Endodermal cell (in vitro differentiated cells): ENCODE results near the gene NUDT13. TPM values are rescaled to one million over a fixed set of nuclear protein-coding genes. Genes with fewer than 3 reads are reported as not detected.
A peak's percentile ranks its signal among the peaks of the same experiment; 100 is the strongest.

Source experiments
- DNase-seq: peaks from one replicate; pipeline ENCODE4 v3.0.0-alpha.2; 2017
- H3K27ac ChIP-seq: 2 replicates; pipeline ENCODE4 v1.5.1; 2013; ENCODE audit warnings: mild to moderate bottlenecking, low read depth, low read length, moderate library complexity
- H3K27me3 ChIP-seq: 2 replicates; pipeline ENCODE4 v1.6.1; 2013; ENCODE audit warnings: mild to moderate bottlenecking, low read length, moderate library complexity; ENCODE audit not compliant: insufficient read depth, control insufficient read depth, poor library complexity, severe bottlenecking
- H3K36me3 ChIP-seq: 2 replicates; pipeline ENCODE4 v1.7.0; 2013; ENCODE audit warnings: mild to moderate bottlenecking, low read length, moderate library complexity; ENCODE audit not compliant: control insufficient read depth, insufficient read depth
- H3K4me1 ChIP-seq: one replicate; pipeline ENCODE4 v1.7.0; 2013; ENCODE audit warnings: low read length; ENCODE audit not compliant: control insufficient read depth, insufficient read depth
- H3K4me3 ChIP-seq: 2 replicates; pipeline ENCODE4 v1.5.1; 2013; ENCODE audit warnings: mild to moderate bottlenecking, low read length, moderate library complexity
- H3K9ac ChIP-seq: 2 replicates; pipeline ENCODE4 v1.6.1; 2013; ENCODE audit warnings: mild to moderate bottlenecking, low read length, moderate library complexity; ENCODE audit not compliant: poor library complexity, severe bottlenecking; ENCODE audit errors: extremely low read depth
- H3K9me3 ChIP-seq: 2 replicates; pipeline ENCODE4 v1.6.1; 2013; ENCODE audit warnings: mild to moderate bottlenecking, low read length, moderate library complexity; ENCODE audit not compliant: control insufficient read depth
- H3K27ac Mint-ChIP-seq: 2 replicates; pipeline ENCODE4 v1.8.0; 2020; ENCODE audit warnings: mixed read lengths
- H3K27me3 Mint-ChIP-seq: 2 replicates; pipeline ENCODE4 v1.8.0; 2021; ENCODE audit warnings: mild to moderate bottlenecking, mixed read lengths; ENCODE audit not compliant: insufficient read depth
- H3K36me3 Mint-ChIP-seq: 2 replicates; pipeline ENCODE4 v1.8.0; 2020; ENCODE audit warnings: low read depth, mixed read lengths
- H3K4me1 Mint-ChIP-seq: 2 replicates; pipeline ENCODE4 v1.8.0; 2020; ENCODE audit warnings: mixed read lengths
- H3K4me3 Mint-ChIP-seq: 2 replicates; pipeline ENCODE4 v1.8.0; 2020; ENCODE audit warnings: mild to moderate bottlenecking, moderate library complexity, mixed read lengths
- H3K9me3 Mint-ChIP-seq: 2 replicates; pipeline ENCODE4 v1.8.0; 2020; ENCODE audit warnings: mild to moderate bottlenecking, mixed read lengths
- WGBS, 2 experiments: methylation state at CpG; one replicate each; pipeline versions ENCODE4 v1.1.5 to v1.1.7; 2013; ENCODE audit warnings: missing lambda C conversion rate in 2 of 2, mixed read lengths in 1 of 2; ENCODE audit not compliant: insufficient coverage in 1 of 2, insufficient read length in 1 of 2; 5-methylcytosine and 5-hydroxymethylcytosine counted together
- total RNA-seq, 2 donors: library from RNA; stranded (reverse); fragmentation: NEBNext Ultra II Directional in 1 of 2; extraction: Animal tissue kit (Norgen Biotek cat#: 25700) in 1 of 2; gene quantifications; 2 replicates in 1 of 2; 3 replicates in 1 of 2; pipeline ENCODE4 v1.2.1, GENCODE V29; 2021
- TF ChIP-seq, protein P1 (sequence below): fragments of 200-600 bp; sonication (generic); conservative IDR thresholded peaks from 2 replicates; pipeline ENCODE4 v1.5.0; 2021; ENCODE audit warnings: antibody characterized with exemption, mild to moderate bottlenecking

The NUDT13 gene
- total RNA-seq, 2 donors from 2014 or later = 3.3 to 3.9 TPM

DNA sequence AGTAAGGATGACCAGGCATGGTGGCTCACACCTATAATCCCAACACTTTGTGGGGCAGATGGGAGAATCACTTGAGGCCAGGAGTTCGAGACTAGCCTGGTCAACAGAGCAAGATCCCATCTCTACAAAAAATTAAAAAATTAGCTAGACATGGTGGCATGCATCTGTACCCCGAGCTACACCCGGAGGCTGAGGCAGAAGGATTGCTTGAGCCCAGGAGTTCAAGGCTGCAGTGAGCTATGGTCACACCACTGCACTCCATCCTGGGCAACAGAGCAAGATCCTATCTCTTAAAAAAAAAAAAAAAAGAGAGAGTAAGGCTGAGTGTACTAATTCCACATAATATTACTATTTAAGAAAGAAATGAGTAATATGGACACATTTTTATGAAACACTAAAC is 17.4 kb upstream of the NUDT13 start:
- WGBS, 2 experiments = 98 to 100% methylated on average over 3 of the region's 3 CpGs
- no peak for DNase-seq
- H3K27ac Mint-ChIP-seq = no peak overlapping the region

DNA sequence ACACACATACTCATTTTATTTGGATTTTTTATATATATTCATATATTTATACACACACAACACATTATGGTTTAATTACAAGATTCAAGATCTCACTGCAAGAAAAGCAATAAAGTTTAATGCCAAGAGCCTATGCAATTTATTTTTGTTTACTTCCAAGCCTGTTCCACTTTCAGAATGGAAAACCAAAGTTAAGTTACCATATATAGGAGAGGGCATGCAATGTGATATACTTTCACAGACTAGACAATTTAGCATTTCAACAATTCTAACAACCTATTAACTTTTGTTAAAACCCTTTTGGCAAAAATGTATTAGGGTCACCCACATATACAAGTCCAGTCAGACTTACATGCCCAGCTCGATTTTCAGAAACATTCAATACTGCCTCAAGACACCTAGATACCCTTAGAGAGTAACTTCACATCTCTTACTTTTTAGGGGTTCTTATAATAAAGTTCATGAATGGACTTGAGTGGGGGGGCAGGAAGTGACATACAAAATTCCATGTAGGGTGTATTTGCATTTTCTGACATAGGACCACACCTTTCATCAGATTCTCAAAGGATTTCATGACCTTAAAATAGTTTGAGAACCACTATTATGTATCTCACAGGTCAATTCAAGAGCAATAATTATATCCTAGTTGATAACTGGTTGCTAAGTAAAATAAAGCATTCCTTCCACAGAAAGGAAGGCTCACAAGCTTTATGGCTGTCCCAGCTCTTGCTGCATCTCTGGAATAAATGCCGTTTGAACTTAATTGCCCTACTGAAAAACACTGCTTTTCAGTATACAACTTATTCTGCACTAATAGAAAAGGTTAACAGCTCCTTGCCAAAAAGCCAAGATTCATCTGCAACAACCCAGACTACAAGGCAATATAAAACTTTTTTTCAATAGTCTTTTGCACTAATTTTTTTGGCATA is 16.1 kb upstream of the NUDT13 start:
- peak overlapping the region; percentile 92 for H3K9ac ChIP-seq
- Mint-ChIP-seq H3K36me3 (no peaks in the 10 kb centered on the region), H3K9me3 (no peaks in the 10 kb centered on the region), H3K27me3 (no peaks in the 10 kb centered on the region), H3K4me3 (peak overlapping the region; percentile 95), H3K27ac (no peak overlapping the region), H3K4me1 (peaks cover 15% of the 10 kb centered on the region)
- TF ChIP-seq, protein P1, sequence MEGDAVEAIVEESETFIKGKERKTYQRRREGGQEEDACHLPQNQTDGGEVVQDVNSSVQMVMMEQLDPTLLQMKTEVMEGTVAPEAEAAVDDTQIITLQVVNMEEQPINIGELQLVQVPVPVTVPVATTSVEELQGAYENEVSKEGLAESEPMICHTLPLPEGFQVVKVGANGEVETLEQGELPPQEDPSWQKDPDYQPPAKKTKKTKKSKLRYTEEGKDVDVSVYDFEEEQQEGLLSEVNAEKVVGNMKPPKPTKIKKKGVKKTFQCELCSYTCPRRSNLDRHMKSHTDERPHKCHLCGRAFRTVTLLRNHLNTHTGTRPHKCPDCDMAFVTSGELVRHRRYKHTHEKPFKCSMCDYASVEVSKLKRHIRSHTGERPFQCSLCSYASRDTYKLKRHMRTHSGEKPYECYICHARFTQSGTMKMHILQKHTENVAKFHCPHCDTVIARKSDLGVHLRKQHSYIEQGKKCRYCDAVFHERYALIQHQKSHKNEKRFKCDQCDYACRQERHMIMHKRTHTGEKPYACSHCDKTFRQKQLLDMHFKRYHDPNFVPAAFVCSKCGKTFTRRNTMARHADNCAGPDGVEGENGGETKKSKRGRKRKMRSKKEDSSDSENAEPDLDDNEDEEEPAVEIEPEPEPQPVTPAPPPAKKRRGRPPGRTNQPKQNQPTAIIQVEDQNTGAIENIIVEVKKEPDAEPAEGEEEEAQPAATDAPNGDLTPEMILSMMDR = no peak
- H3K9me3 ChIP-seq = no peaks in the 10 kb centered on the region
- no peaks in the 10 kb centered on the region for H3K27me3 ChIP-seq
- WGBS, 2 experiments = 50 to 72% methylated on average over 1 to 2 of the region's 2 CpGs
- H3K4me1 ChIP-seq = no peaks in the 10 kb centered on the region
- H3K36me3 ChIP-seq = no peaks in the 10 kb centered on the region
- H3K27ac ChIP-seq = no peak overlapping the region
- no peak for DNase-seq
- peak overlapping the region; percentile 98 for H3K4me3 ChIP-seq

More for the DNA sequence above, 17.4 kb upstream of the NUDT13 start:
- H3K36me3 Mint-ChIP-seq = peaks cover 2% of the 10 kb centered on the region
- H3K9me3 Mint-ChIP-seq = no peaks in the 10 kb centered on the region
- H3K4me1 Mint-ChIP-seq = peaks cover 15% of the 10 kb centered on the region
- H3K9me3 ChIP-seq = no peaks in the 10 kb centered on the region
- no peaks in the 10 kb centered on the region for H3K27me3 ChIP-seq
- no peak overlapping the region for H3K4me3 ChIP-seq
- H3K9ac ChIP-seq = no peak overlapping the region
- H3K36me3 ChIP-seq = no peaks in the 10 kb centered on the region
- no peak overlapping the region for H3K27ac ChIP-seq
- TF ChIP-seq, protein P1 = no peak
- H3K4me1 ChIP-seq = no peaks in the 10 kb centered on the region
- H3K27me3 Mint-ChIP-seq = no peaks in the 10 kb centered on the region
- no peak overlapping the region for H3K4me3 Mint-ChIP-seq

DNA sequence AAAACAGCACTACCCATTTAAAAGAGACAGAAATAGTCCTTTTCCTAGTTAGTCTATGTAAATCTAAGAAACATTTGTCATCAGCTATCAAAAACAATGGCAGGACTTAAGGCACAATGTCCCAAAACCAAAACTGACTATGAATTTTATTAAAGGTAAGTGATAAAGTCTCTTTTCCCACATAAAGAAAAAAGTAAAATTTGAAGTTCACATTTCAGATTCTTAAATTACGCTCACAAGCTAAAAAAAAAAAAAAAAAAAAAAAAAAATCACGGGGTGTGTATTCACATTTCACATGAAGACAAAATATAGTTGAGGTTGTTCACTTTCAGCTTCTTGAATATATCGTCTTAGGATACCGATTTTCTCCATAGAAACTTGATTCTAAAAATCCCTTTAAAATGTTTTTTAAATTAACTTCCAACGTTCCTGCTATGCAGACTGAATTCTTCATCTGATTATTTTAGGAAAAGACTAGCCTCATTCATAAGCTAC is 15.2 kb upstream of the NUDT13 start:
- Mint-ChIP-seq H3K4me1 (peaks cover 15% of the 10 kb centered on the region), H3K4me3 (peak overlapping the region; percentile 95), H3K27me3 (no peaks in the 10 kb centered on the region), H3K27ac (peak overlapping the region; percentile 87), H3K9me3 (no peaks in the 10 kb centered on the region), H3K36me3 (no peaks in the 10 kb centered on the region)
- TF ChIP-seq, protein P1 = no peak
- no peaks in the 10 kb centered on the region for H3K4me1 ChIP-seq
- WGBS, 2 experiments = 0 to 2% methylated on average over 2 to 4 of the region's 5 CpGs
- no peak for DNase-seq
- no peaks in the 10 kb centered on the region for H3K36me3 ChIP-seq
- peak overlapping the region; percentile 92 for H3K9ac ChIP-seq
- H3K27me3 ChIP-seq = no peaks in the 10 kb centered on the region
- H3K4me3 ChIP-seq = peak overlapping the region; percentile 98
- H3K9me3 ChIP-seq = no peaks in the 10 kb centered on the region
- no peak overlapping the region for H3K27ac ChIP-seq
